Mammary epithelial cell (primary cell): ENCODE measurements around the gene ATP1A4.

Source experiments
- CTCF ChIP-seq, 2 donors: IDR thresholded peaks in 1 of 2; conservative IDR thresholded peaks in 1 of 2; 2 replicates each; pipeline ENCODE4 v1.5.1; 2011 to 2012; ENCODE audit warnings: inconsistent platforms in 2 of 2, low read length in 2 of 2, mild to moderate bottlenecking in 2 of 2, control low read depth in 1 of 2, low read depth in 1 of 2; ENCODE audit not compliant: insufficient read depth in 1 of 2; ENCODE audit errors: extremely low read depth in 1 of 2
- EZH2 ChIP-seq: IDR thresholded peaks from 2 replicates; pipeline ENCODE4 v1.6.1; 2012; ENCODE audit warnings: low read length, inconsistent platforms, borderline replicate concordance

- TF ChIP-seq CTCF (conservative IDR thresholded peaks at IDR 0.05 in 1 of 2, IDR thresholded peaks at IDR 0.05 in 1 of 2; ENCODE audit: extremely low read depth in 1 of 2, insufficient read depth in 1 of 2, low read depth in 1 of 2, low read length in 2 of 2) = no peak
- TF ChIP-seq EZH2 = no peak
Measured at GRCh38 chr1:160207118-160207650, 55.8 kb downstream of the ATP1A4 start.
